ENCODE results near the gene IQCK. TPM values are rescaled to one million over a fixed set of nuclear protein-coding genes. Genes with fewer than 3 reads are reported as not detected.

IQCK gene
- total and polyA plus RNA-seq, 11 donors, result 5.6 to 17.4 (median 9.0) TPM

DNA sequence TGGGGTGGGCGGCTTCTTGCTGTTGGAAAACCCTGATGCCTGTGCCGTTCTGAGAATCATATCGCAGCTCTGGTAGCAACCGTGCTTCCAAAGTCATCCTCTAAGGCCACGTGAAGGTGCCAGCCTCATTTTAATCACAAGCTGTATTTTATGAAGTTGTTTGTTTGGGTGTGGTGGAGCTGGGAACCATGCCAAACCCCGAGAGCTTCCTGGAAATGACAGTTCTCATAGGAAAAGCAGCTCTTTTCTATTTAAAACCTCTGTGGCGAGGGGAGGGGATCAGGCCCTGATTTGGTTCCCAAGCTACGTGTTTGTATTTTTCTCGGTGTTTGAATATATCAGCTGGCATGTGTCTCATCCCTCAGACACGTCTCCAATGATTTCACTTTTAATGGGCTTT is 21.7 kb upstream of the IQCK start:
- peak; percentile 46 to 77 (median 61) for ATAC-seq
- peak; percentile 82 to 88 (median 86) for DNase-seq
- Histone ChIP-seq H3K4me1 (peaks cover 18 to 61% (median 45%) of the 10 kb centered on the region in 12 donors), H3K36me3 (peaks cover 0 to 52% (median 24%) of the 10 kb centered on the region in 9 donors), H3K27ac (peak overlapping the region; percentile 44 to 92 (median 82)), H3K9me3 (no peaks in the 10 kb centered on the region), H3K4me3 (no peak overlapping the region), H3K27me3 (no peaks in the 10 kb centered on the region)
- TF ChIP-seq POLR2A (IDR thresholded peaks at IDR 0.05), result no peak
- TF ChIP-seq, protein P1, sequence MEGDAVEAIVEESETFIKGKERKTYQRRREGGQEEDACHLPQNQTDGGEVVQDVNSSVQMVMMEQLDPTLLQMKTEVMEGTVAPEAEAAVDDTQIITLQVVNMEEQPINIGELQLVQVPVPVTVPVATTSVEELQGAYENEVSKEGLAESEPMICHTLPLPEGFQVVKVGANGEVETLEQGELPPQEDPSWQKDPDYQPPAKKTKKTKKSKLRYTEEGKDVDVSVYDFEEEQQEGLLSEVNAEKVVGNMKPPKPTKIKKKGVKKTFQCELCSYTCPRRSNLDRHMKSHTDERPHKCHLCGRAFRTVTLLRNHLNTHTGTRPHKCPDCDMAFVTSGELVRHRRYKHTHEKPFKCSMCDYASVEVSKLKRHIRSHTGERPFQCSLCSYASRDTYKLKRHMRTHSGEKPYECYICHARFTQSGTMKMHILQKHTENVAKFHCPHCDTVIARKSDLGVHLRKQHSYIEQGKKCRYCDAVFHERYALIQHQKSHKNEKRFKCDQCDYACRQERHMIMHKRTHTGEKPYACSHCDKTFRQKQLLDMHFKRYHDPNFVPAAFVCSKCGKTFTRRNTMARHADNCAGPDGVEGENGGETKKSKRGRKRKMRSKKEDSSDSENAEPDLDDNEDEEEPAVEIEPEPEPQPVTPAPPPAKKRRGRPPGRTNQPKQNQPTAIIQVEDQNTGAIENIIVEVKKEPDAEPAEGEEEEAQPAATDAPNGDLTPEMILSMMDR (IDR thresholded peaks at IDR 0.05), result no peak
- WGBS, 4 donors, result 5 to 8% (median 7%) methylated on average over 10 of the region's 10 CpGs
- intact Hi-C loops (cut with DNase I), result loop anchor here in 5 of 10 donors (5.0 to 10.0 kb wide), 5 partner anchors 56 to 188 kb away; partner anchors contain the start of gene GPRC5B (in 2 of the 5)

DNA sequence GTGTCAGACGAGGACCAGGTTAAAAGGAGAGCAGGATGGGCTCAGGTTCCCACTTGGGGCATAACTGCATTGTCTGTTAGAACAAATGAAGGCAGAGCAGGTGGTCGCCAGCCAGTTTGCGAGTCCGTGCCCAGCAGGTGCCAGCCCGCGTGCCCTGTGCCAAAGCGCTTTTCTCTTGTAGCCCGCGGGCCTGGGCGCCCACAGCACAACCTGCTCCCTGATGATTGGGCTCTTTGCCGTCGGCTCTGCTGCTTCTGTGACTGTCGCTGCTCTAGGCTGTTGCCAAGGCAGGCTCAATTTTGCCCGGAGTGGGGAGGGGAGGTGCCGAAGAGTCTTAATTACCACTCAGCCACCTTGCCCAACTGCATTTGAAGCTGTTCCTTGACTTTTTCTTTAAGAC is 21.1 kb upstream of the IQCK start:
- TF ChIP-seq, protein P1 (IDR thresholded peaks at IDR 0.05), result no peak
- no peak for TF ChIP-seq POLR2A (IDR thresholded peaks at IDR 0.05)
- H3K4me3 ChIP-seq, result no peak overlapping the region
- peak in 1 of 4 donors; percentile 8 for ATAC-seq
- intact Hi-C loops (cut with DNase I), result loop anchor here in 5 of 10 donors (5.0 to 10.0 kb wide), 5 partner anchors 55 to 188 kb away; partner anchors contain the start of gene GPRC5B (in 2 of the 5)
- no peaks in the 10 kb centered on the region for H3K9me3 ChIP-seq
- H3K4me1 ChIP-seq, result peaks cover 18 to 59% (median 44%) of the 10 kb centered on the region in 12 donors
- H3K27ac ChIP-seq, result peak overlapping the region; percentile 44 to 92 (median 82)
- 90 to 97% (median 91%) methylated on average over 15 of the region's 15 CpGs for WGBS, 4 donors
- peaks cover 0 to 52% (median 24%) of the 10 kb centered on the region in 9 donors for H3K36me3 ChIP-seq
- H3K27me3 ChIP-seq, result no peaks in the 10 kb centered on the region
- no peak for DNase-seq

DNA sequence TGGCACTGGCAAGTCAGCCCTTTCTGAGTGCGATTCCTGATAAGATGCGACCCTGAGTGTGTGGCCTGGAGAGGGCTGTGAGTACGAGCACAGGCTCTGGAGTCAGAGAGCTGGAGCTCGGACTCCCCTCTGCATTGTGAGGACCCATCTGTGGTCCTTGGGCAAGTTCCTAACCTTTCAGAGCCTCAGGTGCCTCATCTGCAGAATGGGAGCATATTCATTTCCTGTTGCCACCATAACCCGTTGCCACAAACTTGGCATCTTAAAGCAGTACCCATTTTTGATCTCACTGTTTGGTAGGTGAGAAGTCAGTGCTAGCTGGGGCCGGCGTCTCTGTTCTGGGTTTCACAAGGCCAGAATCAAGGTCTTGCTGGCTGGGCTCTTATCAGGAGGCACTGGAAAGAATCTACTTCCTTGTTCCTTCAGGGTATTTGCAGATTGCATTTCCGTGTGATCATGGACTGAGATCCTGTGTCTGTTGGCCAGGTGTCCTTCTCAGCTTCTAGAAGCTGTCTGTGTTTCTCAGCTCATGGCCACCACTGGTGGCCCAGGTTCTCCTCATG is 20.2 kb upstream of the IQCK start:
- Histone ChIP-seq H3K36me3 (peaks cover 0 to 53% (median 28%) of the 10 kb centered on the region in 9 donors), H3K27ac (peak overlapping the region in 9 of 12 donors; percentile 6 to 92 (median 82))
- 71 to 76% (median 75%) methylated on average over 8 of the region's 8 CpGs for WGBS, 4 donors

More for the DNA sequence above, 20.2 kb upstream of the IQCK start:
- intact Hi-C loops (cut with DNase I), result loop anchor here in 5 of 10 donors (5.0 to 10.0 kb wide), 5 partner anchors 54 to 187 kb away; partner anchors contain the start of gene GPRC5B (in 2 of the 5)
- H3K27me3 ChIP-seq, result no peaks in the 10 kb centered on the region
- DNase-seq (no peak), ATAC-seq (no peak)
- H3K9me3 ChIP-seq, result no peaks in the 10 kb centered on the region
- no peak overlapping the region for H3K4me3 ChIP-seq
- TF ChIP-seq, protein P1 (IDR thresholded peaks at IDR 0.05), result no peak
- no peak for TF ChIP-seq POLR2A (IDR thresholded peaks at IDR 0.05)
- H3K4me1 ChIP-seq, result peaks cover 18 to 59% (median 44%) of the 10 kb centered on the region in 12 donors

Measured in heart left ventricle (tissue), 16 donors.